HEK293T (cell line): ENCODE data around the gene TTLL9.

Experiments used
- CTBP1 ChIP-seq: fragments of 450-650 bp; IDR thresholded peaks from 2 replicates; pipeline ENCODE4 v1.6.1; 2016; ENCODE audit warnings: borderline replicate concordance
- ELF4 ChIP-seq: fragments of 450-650 bp; IDR thresholded peaks from 2 replicates; pipeline ENCODE4 v1.6.1; 2017; ENCODE audit warnings: antibody characterized with exemption
- FOXA1 ChIP-seq: fragments of 450-650 bp; IDR thresholded peaks from 2 replicates; pipeline ENCODE4 v1.6.1; 2016; ENCODE audit warnings: mild to moderate bottlenecking
- FOXK2 ChIP-seq: fragments of 450-650 bp; IDR thresholded peaks from 2 replicates; pipeline ENCODE4 v1.6.1; 2016; ENCODE audit warnings: mild to moderate bottlenecking
- FOXM1 ChIP-seq: fragments of 450-650 bp; IDR thresholded peaks from 2 replicates; pipeline ENCODE4 v1.6.1; 2017; ENCODE audit warnings: mild to moderate bottlenecking, borderline replicate concordance
- HDGF ChIP-seq: fragments of 450-650 bp; IDR thresholded peaks from 2 replicates; pipeline ENCODE4 v1.6.1; 2017; ENCODE audit warnings: antibody characterized with exemption, borderline replicate concordance
- L3MBTL2 ChIP-seq: fragments of 450-650 bp; conservative IDR thresholded peaks from 2 replicates; pipeline ENCODE4 v1.6.1; 2016; ENCODE audit warnings: mild to moderate bottlenecking
- LEF1 ChIP-seq: fragments of 450-650 bp; IDR thresholded peaks from 2 replicates; pipeline ENCODE4 v1.6.1; 2017; ENCODE audit warnings: mild to moderate bottlenecking, borderline replicate concordance
- SP1 ChIP-seq: fragments of 450-650 bp; IDR thresholded peaks from 2 replicates; pipeline ENCODE4 v1.6.1; 2017
- SUZ12 ChIP-seq: fragments of 450-650 bp; IDR thresholded peaks from 2 replicates; pipeline ENCODE4 v1.6.1; 2016; ENCODE audit warnings: mild to moderate bottlenecking
- TARDBP ChIP-seq: fragments of 450-650 bp; IDR thresholded peaks from 2 replicates; pipeline ENCODE4 v1.6.1; 2016
- ZNF384 ChIP-seq: fragments of 450-650 bp; IDR thresholded peaks from 2 replicates; pipeline ENCODE4 v1.6.1; 2016

GRCh38 chr20:31856516-31856915 lies 13.9 kb upstream of the TTLL9 start:
- TF ChIP-seq SP1 (no peak), FOXM1 (no peak), HDGF (no peak), CTBP1 (no peak), SUZ12 (no peak), TARDBP (no peak), ZNF384 (no peak), FOXK2 (no peak), ELF4 (no peak), L3MBTL2 (no peak), FOXA1 (no peak), LEF1 (no peak)
